Measurements from ENCODE around the gene MYRF. TPM values are rescaled to one million over a fixed set of nuclear protein-coding genes. Genes with fewer than 3 reads are reported as not detected.
A peak's percentile ranks its signal among the peaks of the same experiment; 100 is the strongest.

The MYRF gene
- total RNA-seq, 2 experiments from 2014 or later, result 0.25 to 0.57 TPM

- ChIA-PET CTCF (interaction anchor here (2.2 kb wide), 1 partner anchor 82 kb away, joined by 5 read pairs; no protein-coding TSS in a partner anchor), POLR2A (no interaction called here)
- ATAC-seq (no peak), DNase-seq (no peak)
- Mint-ChIP-seq H3K9me3 (ENCODE audit: low read depth) (no peaks in the 10 kb centered on the region), H3K27me3 (no peaks in the 10 kb centered on the region), H3K4me1 (no peaks in the 10 kb centered on the region), H3K4me3 (no peak overlapping the region), H3K36me3 (ENCODE audit: low read depth) (no peaks in the 10 kb centered on the region), H3K27ac (no peak overlapping the region)
- intact Hi-C loops (cut with DNase I, micrococcal nuclease), result no loop called here
Observed at GRCh38 chr11:61720597-61720996, 31.8 kb upstream of the MYRF start.

DNA sequence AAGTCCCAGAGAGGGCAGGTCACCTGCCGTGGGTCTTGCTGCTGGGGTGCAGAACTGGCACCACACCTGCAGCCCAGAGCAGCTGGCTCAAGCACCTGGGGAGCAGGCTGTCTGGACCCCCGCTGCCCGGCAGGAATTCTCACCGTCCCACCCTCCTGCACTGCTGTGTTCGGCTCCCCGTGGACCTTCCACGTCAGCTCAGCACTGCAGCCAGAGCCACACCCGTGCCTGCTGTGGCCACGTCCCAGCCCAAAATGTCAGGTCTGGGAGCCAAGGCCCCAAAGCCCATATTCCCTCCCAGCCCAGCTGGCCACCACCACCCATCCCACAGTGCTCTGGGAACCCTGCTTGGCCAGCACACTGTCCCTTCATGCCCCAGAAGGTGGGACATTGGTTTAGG lies 28.0 kb upstream of the MYRF start:
- Mint-ChIP-seq H3K36me3 (ENCODE audit: low read depth) (no peaks in the 10 kb centered on the region), H3K27ac (no peak overlapping the region), H3K27me3 (no peaks in the 10 kb centered on the region), H3K4me3 (no peak overlapping the region), H3K9me3 (ENCODE audit: low read depth) (no peaks in the 10 kb centered on the region), H3K4me1 (no peaks in the 10 kb centered on the region)
- CTCF ChIA-PET, result interaction anchor here (0.7 to 2.2 kb wide), 2 partner anchors 9 to 72 kb away, joined by 3 to 18 read pairs; no protein-coding TSS in a partner anchor
- ATAC-seq, result no peak
- intact Hi-C loops (cut with DNase I, micrococcal nuclease), result no loop called here
- POLR2A ChIA-PET, result no interaction called here
- no peak for DNase-seq

DNA sequence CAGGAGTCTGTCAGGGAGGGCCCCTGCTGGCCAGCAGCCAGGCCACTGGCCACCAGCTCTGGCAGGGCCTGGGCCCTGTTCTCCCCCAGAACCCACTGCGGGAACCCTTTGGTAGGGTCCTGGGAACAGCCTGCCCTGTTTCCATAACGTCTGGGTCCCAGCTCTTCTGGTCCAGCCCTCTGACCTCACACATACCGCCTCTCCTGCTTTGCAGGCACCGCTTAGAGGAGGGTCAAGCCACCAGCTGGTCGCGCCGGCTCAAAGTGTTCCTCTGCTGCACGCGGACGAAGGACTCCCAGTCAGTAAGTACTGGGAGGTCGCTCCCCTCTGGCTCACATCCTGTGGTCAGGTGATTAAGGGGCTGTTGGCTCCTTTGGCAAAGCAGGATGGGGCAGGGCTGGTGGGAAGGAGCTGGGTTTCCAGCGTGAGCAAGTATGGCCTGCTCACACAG lies 26.6 kb upstream of the MYRF start:
- Mint-ChIP-seq H3K4me3 (no peak overlapping the region), H3K27ac (no peak overlapping the region)
- CTCF ChIA-PET, result interaction anchor here (0.5 kb wide), 1 partner anchor 472 kb away, joined by 3 read pairs; no protein-coding TSS in a partner anchor

DNA sequence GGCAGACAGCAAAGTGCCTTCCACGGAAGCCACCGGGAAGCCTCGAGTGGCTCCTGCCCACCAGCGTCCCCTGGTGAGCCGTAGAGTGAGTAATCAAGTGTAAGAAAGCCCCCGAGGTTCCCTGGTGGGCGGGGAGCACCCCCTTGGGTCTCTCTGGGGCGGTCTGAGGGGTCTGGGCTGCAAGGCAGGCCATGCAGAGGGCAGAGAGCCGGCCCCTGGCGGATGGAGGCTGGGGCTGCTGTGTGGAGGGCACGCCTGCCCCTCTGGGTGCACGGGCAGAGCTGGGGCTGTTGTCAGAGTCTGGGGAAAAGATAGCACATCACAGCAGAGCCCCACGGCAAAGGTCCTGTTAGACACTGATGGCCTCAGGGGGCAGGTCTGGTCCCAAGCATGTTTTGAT lies 25.7 kb upstream of the MYRF start:
- Mint-ChIP-seq H3K27me3 (no peaks in the 10 kb centered on the region), H3K4me1 (no peaks in the 10 kb centered on the region), H3K36me3 (ENCODE audit: low read depth) (no peaks in the 10 kb centered on the region), H3K9me3 (ENCODE audit: low read depth) (no peaks in the 10 kb centered on the region), H3K27ac (no peak overlapping the region), H3K4me3 (no peak overlapping the region)
- ChIA-PET CTCF (no interaction called here), POLR2A (no interaction called here)
- ATAC-seq (no peak), DNase-seq (no peak)
- intact Hi-C loops (cut with DNase I, micrococcal nuclease), result no loop called here

More for the DNA sequence above, 26.6 kb upstream of the MYRF start:
- Mint-ChIP-seq H3K36me3 (ENCODE audit: low read depth) (no peaks in the 10 kb centered on the region), H3K27me3 (no peaks in the 10 kb centered on the region), H3K4me1 (no peaks in the 10 kb centered on the region), H3K9me3 (ENCODE audit: low read depth) (no peaks in the 10 kb centered on the region)
- no peak for ATAC-seq
- no peak for DNase-seq
- POLR2A ChIA-PET, result no interaction called here
- intact Hi-C loops (cut with DNase I, micrococcal nuclease), result no loop called here

DNA sequence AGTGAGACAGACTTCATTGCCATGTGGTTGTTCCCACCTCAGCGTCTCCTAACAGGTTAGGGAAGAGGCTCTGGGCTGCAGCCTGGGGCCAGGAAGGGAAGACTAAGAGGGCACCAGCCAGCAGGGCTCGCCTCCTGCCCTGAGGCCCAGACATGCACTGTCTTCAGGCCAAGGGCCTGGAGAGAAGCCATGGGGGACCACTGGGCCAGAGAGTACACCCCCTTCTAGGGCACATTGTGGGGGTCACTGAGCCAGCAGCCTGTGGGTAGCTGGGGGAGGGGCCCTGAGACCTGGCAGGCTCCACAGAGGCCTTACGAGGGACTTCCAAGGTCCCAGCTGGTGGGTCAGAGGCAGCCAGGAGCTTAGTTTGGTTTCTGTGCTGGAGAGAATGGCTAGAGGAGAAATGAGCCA lies 25.0 kb upstream of the MYRF start:
- H3K36me3 Mint-ChIP-seq (ENCODE audit: low read depth), result no peaks in the 10 kb centered on the region
- H3K4me1 Mint-ChIP-seq, result no peaks in the 10 kb centered on the region
- H3K27me3 Mint-ChIP-seq, result no peaks in the 10 kb centered on the region
- no peak for DNase-seq
- H3K27ac Mint-ChIP-seq, result no peak overlapping the region
- POLR2A ChIA-PET, result no interaction called here
- H3K4me3 Mint-ChIP-seq, result no peak overlapping the region
- CTCF ChIA-PET, result no interaction called here
- ATAC-seq, result no peak
- intact Hi-C loops (cut with DNase I, micrococcal nuclease), result no loop called here
- H3K9me3 Mint-ChIP-seq (ENCODE audit: low read depth), result no peaks in the 10 kb centered on the region

- Mint-ChIP-seq H3K4me3 (no peak overlapping the region), H3K27me3 (no peaks in the 10 kb centered on the region), H3K4me1 (peaks cover 1% of the 10 kb centered on the region), H3K9me3 (ENCODE audit: low read depth) (no peaks in the 10 kb centered on the region), H3K36me3 (ENCODE audit: low read depth) (no peaks in the 10 kb centered on the region), H3K27ac (no peak overlapping the region)
- ChIA-PET POLR2A (no interaction called here), CTCF (no interaction called here)
- ATAC-seq (no peak), DNase-seq (no peak)
- intact Hi-C loops (cut with DNase I, micrococcal nuclease), result no loop called here
Observed at GRCh38 chr11:61728066-61728939, 24.1 kb upstream of the MYRF start.

- Mint-ChIP-seq H3K27ac (no peak overlapping the region), H3K27me3 (no peaks in the 10 kb centered on the region), H3K4me3 (no peak overlapping the region), H3K36me3 (ENCODE audit: low read depth) (no peaks in the 10 kb centered on the region), H3K4me1 (peaks cover 2% of the 10 kb centered on the region), H3K9me3 (ENCODE audit: low read depth) (no peaks in the 10 kb centered on the region)
- CTCF ChIA-PET, result no interaction called here
- ATAC-seq (no peak), DNase-seq (peak; percentile 21)
- POLR2A ChIA-PET, result no interaction called here
- intact Hi-C loops (cut with DNase I, micrococcal nuclease), result no loop called here
Observed at GRCh38 chr11:61728940-61729219, 23.6 kb upstream of the MYRF start.

DNA sequence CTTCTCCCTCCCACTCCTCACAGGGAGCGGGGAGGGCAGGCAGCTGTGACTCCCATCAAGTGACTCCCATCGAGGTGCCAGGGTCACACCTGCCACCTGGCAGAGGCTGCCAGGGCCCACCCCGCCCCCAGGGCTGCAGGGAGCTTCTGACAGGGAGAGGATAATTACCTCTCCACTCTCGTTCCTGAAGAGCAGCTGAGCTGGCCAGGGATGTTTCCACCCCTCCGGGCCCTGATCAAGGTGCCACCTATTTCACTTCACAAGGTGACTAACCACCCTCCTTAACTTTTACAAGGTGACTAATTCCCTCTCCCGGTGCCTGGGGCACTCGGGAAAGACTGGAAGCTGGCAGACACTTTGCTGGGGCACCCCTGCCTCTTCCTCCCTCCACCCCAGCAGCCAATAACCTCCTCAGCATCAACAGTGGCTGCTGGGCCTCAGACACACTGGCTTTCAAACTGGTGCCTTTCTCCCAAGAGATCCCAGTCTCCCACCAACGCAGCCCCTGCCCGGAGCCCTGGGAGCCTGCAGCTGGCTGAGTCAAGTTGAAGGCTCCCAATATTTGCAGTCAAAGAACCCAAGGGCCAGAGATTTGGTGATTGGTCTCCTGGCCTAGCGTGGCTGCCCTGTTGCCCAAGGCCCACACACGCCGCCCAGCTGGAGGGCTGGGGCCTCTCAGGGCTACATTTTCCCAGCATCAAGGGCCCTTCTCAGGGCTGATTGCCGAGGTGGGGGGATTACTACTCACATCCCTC lies 22.0 kb upstream of the MYRF start:
- intact Hi-C loops (cut with DNase I, micrococcal nuclease), result loop anchor here in 1 of 2 experiments (5.0 kb wide), 1 partner anchor 33 kb away; no protein-coding TSS in a partner anchor
- no peaks in the 10 kb centered on the region for H3K9me3 Mint-ChIP-seq (ENCODE audit: low read depth)
- H3K27me3 Mint-ChIP-seq, result no peaks in the 10 kb centered on the region
- H3K4me3 Mint-ChIP-seq, result no peak overlapping the region
- no peak for ATAC-seq
- H3K4me1 Mint-ChIP-seq, result peaks cover 2% of the 10 kb centered on the region
- H3K36me3 Mint-ChIP-seq (ENCODE audit: low read depth), result no peaks in the 10 kb centered on the region
- H3K27ac Mint-ChIP-seq, result no peak overlapping the region
- POLR2A ChIA-PET, result interaction anchor here (0.7 kb wide), 1 partner anchor 14 kb away, joined by 8 read pairs; no protein-coding TSS in a partner anchor
- CTCF ChIA-PET, result interaction anchor here (0.5 to 1.2 kb wide), 4 partner anchors 11 to 284 kb away, joined by 3 read pairs; no protein-coding TSS in a partner anchor
- DNase-seq, result no peak

DNA sequence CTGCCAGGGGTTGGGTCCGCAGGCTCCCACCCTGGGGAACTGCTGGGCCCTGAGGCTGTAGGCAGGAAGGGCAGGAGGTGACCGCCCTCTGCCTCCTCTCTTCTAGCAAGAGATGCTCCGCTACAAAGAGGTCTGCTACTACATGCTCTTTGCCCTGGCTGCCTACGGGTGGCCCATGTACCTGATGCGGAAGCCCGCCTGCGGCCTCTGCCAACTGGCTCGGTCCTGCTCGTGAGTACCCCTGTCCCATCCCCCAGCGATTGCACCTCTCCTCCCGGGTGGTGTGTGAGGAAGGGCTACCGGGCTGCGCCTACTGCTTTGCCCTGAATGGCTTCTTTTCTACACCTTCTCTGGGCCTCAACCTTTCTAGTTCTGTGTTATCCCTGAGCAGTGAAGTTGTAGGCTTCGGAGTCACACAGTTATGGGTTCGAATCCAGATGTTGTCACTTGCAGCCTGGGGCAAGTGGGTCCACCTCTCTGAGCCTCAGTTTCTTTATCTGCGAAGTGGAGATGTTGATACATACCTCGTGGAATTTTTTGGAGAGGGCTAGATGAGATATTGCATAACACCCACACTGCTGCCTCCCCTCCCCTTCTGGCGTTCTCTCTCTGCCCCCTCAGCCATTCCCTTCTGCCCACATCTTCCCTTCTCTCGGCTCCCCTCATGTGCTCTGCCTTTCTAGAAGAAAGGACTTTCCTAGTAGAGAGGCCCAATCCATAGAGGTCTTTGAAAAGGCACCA lies 21.1 kb upstream of the MYRF start:
- Mint-ChIP-seq H3K9me3 (ENCODE audit: low read depth) (no peaks in the 10 kb centered on the region), H3K4me1 (peaks cover 2% of the 10 kb centered on the region), H3K36me3 (ENCODE audit: low read depth) (no peaks in the 10 kb centered on the region), H3K4me3 (no peak overlapping the region), H3K27ac (no peak overlapping the region), H3K27me3 (no peaks in the 10 kb centered on the region)
- CTCF ChIA-PET, result interaction anchor here (0.7 to 1.7 kb wide), 4 partner anchors 13 to 253 kb away, joined by 4 read pairs; no protein-coding TSS in a partner anchor
- POLR2A ChIA-PET, result interaction anchor here (0.7 kb wide), 1 partner anchor 8 kb away, joined by 3 read pairs; no protein-coding TSS in a partner anchor
- DNase-seq (no peak), ATAC-seq (no peak)
- intact Hi-C loops (cut with DNase I, micrococcal nuclease), result loop anchor here in 1 of 2 experiments (5.0 kb wide), 1 partner anchor 34 kb away; no protein-coding TSS in a partner anchor

DNA sequence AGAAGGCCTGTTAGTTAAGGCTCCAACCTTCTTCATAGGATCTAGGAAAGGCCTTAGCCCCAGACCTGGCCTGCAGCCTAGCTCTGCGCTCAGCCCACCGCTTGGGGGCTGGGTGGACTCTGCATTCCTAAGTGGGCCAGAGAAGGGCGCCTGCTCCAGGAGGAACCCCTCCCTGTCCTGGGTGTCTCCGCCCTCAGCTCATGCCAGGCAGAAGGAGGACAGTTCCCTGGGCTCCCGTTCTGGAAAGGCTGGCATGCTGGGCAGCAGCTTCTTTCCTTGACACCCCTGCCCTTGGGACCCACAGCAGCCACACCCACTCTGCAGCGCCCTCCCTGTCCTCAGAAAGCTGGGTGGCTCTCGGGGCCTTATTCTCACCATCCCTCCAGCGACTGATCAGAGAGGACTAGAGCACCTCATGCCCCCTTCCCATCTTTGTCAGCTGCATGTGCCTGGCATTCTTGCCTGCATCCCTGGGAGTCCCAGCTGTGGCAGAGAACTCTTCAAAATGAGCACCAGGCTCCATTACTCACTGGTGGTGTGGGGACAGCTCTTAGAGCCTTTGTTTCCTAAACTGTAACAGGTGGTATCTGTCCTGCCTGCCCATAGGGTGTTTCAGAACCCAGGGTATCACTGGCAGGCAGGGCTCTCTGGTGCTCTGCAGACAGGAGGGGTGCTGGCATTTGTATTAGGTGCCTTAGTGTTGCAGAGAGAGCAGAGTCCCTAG lies 20.3 kb upstream of the MYRF start:
- no peak overlapping the region for H3K27ac Mint-ChIP-seq
- ChIA-PET POLR2A (interaction anchor here (0.7 to 1.1 kb wide), 2 partner anchors 9 to 94 kb away, joined by 3 read pairs; no protein-coding TSS in a partner anchor), CTCF (interaction anchor here (0.7 to 2.2 kb wide), 5 partner anchors 14 to 254 kb away, joined by 4 to 24 read pairs (median 4); no protein-coding TSS in a partner anchor)
- H3K36me3 Mint-ChIP-seq (ENCODE audit: low read depth), result no peaks in the 10 kb centered on the region
- H3K9me3 Mint-ChIP-seq (ENCODE audit: low read depth), result no peaks in the 10 kb centered on the region
- no peaks in the 10 kb centered on the region for H3K27me3 Mint-ChIP-seq
- intact Hi-C loops (cut with DNase I, micrococcal nuclease), result loop anchor here in 1 of 2 experiments (5.0 kb wide), 1 partner anchor 35 kb away; no protein-coding TSS in a partner anchor
- H3K4me3 Mint-ChIP-seq, result no peak overlapping the region
- ATAC-seq (no peak), DNase-seq (no peak)
- peaks cover 2% of the 10 kb centered on the region for H3K4me1 Mint-ChIP-seq

Data from activated CD4-positive, alpha-beta T cell treated with anti-CD3 and anti-CD28 coated beads for 36 hours (primary cell).